Measurements from ENCODE around the gene MED8. TPM values are rescaled to one million over a fixed set of nuclear protein-coding genes. Genes with fewer than 3 reads are reported as not detected.
"Not testable (repeated sequence)": the region's sequence is repeated elsewhere in the genome, so short reads cannot be mapped to it uniquely, and the experiment has no call there.

Gene MED8
- total RNA-seq, 1 donor, result 65.9 TPM

- H3K36me3 ChIP-seq (ENCODE audit: insufficient read depth, low read length), result peaks cover 76% of the 10 kb centered on the region
- no peak for DNase-seq (ENCODE audit: insufficient read length, low spot score, missing footprints)
- no peak for TF ChIP-seq CTCF (IDR thresholded peaks at IDR 0.05; ENCODE audit: extremely low read depth, low read depth, low read length)
These were observed 29.3 kb upstream of the MED8 start for GRCh38 chr1:43418858-43419257.

DNA sequence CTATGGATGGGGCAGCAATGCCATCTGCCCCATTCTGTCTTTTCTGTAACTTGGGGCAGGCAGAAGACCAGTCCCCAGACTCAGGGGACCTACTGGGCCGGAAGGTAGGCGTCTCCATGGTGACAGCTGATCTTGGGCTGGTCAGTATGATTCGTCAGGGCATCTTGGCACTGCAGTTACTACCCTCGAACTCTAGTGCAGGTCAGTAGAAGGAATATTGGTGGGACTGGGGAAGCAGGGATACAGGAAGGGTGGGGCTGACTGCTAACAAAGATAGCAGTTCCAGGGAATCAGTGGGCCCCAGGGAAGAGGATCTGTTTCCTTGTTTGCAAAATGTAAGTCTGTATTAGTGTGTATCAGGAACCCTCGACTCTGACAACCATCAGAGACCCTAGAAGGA lies 26.3 kb upstream of the MED8 start:
- no peak overlapping the region for H3K4me3 ChIP-seq (ENCODE audit: insufficient read depth, low read length)
- no peak for TF ChIP-seq CTCF (IDR thresholded peaks at IDR 0.05; ENCODE audit: extremely low read depth, low read depth, low read length)
- DNase-seq (ENCODE audit: insufficient read length, low spot score, missing footprints), result no peak
- H3K4me1 ChIP-seq (ENCODE audit: insufficient read depth, low read length), result no peaks in the 10 kb centered on the region
- no peak overlapping the region for H2AFZ ChIP-seq (ENCODE audit: low read length)
- no peaks in the 10 kb centered on the region for H3K27me3 ChIP-seq (ENCODE audit: insufficient read depth, low read length)
- peaks cover 58% of the 10 kb centered on the region for H3K36me3 ChIP-seq (ENCODE audit: insufficient read depth, low read length)
- no peak overlapping the region for H3K27ac ChIP-seq (ENCODE audit: low read depth, low read length)
- H3K79me2 ChIP-seq (ENCODE audit: insufficient read depth, low read length), result no peaks in the 10 kb centered on the region
- H3K4me2 ChIP-seq (ENCODE audit: insufficient read depth, low read length), result no peak overlapping the region
- H4K20me1 ChIP-seq (ENCODE audit: insufficient read depth, low read length), result no peaks in the 10 kb centered on the region
- H3K9me3 ChIP-seq (ENCODE audit: low read depth, low read length), result no peaks in the 10 kb centered on the region

More at GRCh38 chr1:43418858-43419257, 29.3 kb upstream of the MED8 start:
- Histone ChIP-seq H3K4me1 (ENCODE audit: insufficient read depth, low read length) (no peaks in the 10 kb centered on the region), H3K4me3 (ENCODE audit: insufficient read depth, low read length) (no peak overlapping the region), H3K9me3 (ENCODE audit: low read depth, low read length) (no peaks in the 10 kb centered on the region), H3K4me2 (ENCODE audit: insufficient read depth, low read length) (no peak overlapping the region), H3K27ac (ENCODE audit: low read depth, low read length) (no peak overlapping the region), H3K79me2 (ENCODE audit: insufficient read depth, low read length) (no peaks in the 10 kb centered on the region), H4K20me1 (ENCODE audit: insufficient read depth, low read length) (no peaks in the 10 kb centered on the region), H2AFZ (ENCODE audit: low read length) (no peak overlapping the region), H3K27me3 (ENCODE audit: insufficient read depth, low read length) (no peaks in the 10 kb centered on the region)

- Histone ChIP-seq H3K4me1 (ENCODE audit: insufficient read depth, low read length) (no peaks in the 10 kb centered on the region), H3K9me3 (ENCODE audit: low read depth, low read length) (no peaks in the 10 kb centered on the region), H4K20me1 (ENCODE audit: insufficient read depth, low read length) (no peaks in the 10 kb centered on the region), H2AFZ (ENCODE audit: low read length) (no peak overlapping the region), H3K4me2 (ENCODE audit: insufficient read depth, low read length) (no peak overlapping the region), H3K36me3 (ENCODE audit: insufficient read depth, low read length) (peaks cover 46% of the 10 kb centered on the region), H3K4me3 (ENCODE audit: insufficient read depth, low read length) (no peak overlapping the region), H3K79me2 (ENCODE audit: insufficient read depth, low read length) (no peaks in the 10 kb centered on the region), H3K27ac (ENCODE audit: low read depth, low read length) (no peak overlapping the region), H3K27me3 (ENCODE audit: insufficient read depth, low read length) (no peaks in the 10 kb centered on the region)
- peak; percentile 61 for TF ChIP-seq CTCF (IDR thresholded peaks at IDR 0.05; ENCODE audit: extremely low read depth, low read depth, low read length)
- DNase-seq (ENCODE audit: insufficient read length, low spot score, missing footprints), result no peak
These were observed 25.1 kb upstream of the MED8 start for GRCh38 chr1:43414634-43415223.

DNA sequence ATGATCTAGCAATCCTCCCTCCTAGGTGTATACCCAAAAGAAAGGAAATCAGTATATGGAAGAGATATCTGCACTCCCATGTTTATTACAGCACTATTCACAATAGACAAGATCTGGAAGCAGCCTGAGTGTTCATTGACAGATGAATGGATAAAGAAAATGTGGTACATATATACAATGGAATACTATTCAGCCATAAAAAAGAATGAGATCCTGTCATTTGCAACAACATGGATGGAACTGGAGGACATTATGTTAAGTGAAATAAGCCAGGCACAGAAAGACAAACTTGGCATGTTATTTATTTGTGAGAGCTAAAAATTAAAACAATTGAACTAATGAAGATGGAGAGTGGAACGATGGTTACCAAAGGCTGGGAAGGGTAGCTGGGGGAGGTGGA lies 23.8 kb upstream of the MED8 start:
- H3K36me3 ChIP-seq (ENCODE audit: insufficient read depth, low read length), result peaks cover 47% of the 10 kb centered on the region
- H3K4me1 ChIP-seq (ENCODE audit: insufficient read depth, low read length); DNase-seq (ENCODE audit: insufficient read length, low spot score, missing footprints); H3K4me2 ChIP-seq (ENCODE audit: insufficient read depth, low read length); H3K9me3 ChIP-seq (ENCODE audit: low read depth, low read length); H4K20me1 ChIP-seq (ENCODE audit: insufficient read depth, low read length); H3K79me2 ChIP-seq (ENCODE audit: insufficient read depth, low read length); H3K27ac ChIP-seq (ENCODE audit: low read depth, low read length); H3K4me3 ChIP-seq (ENCODE audit: insufficient read depth, low read length); H3K27me3 ChIP-seq (ENCODE audit: insufficient read depth, low read length); H2AFZ ChIP-seq (ENCODE audit: low read length): not testable (repeated sequence)

Measured in osteoblast (primary cell).